HEK293 (cell line): ENCODE data around the gene ISM1.

Experiments used
- CTCF ChIA-PET: fragments of 350-600 bp; formaldehyde crosslinking; extraction: SDS; loops from one replicate; lab custom pipeline; 2021; ENCODE audit warnings: antibody characterized with exemption; lab: Yijun Ruan, JAX
- POLR2A ChIA-PET: fragments of 300-600 bp; formaldehyde crosslinking; extraction: SDS; loops from one replicate; lab custom pipeline; 2020; ENCODE audit warnings: antibody characterized with exemption, inconsistent platforms; lab: Yijun Ruan, JAX
- H3K27ac ChIP-seq: fragments of 200-500 bp; sonication (Bioruptor generic); 2 replicates; pipeline ENCODE4 v1.5.1; 2014; ENCODE audit warnings: low read depth, low read length, control low read depth, inconsistent platforms; ENCODE audit errors: extremely low read depth
- H3K36me3 ChIP-seq, 2 experiments: fragments of 200-500 bp in 1 of 2; sonication (Bioruptor generic) in 1 of 2; 1 replicate in 1 of 2; 2 replicates in 1 of 2; pipeline ENCODE4 v1.5.1; 2014 to 2017; ENCODE audit warnings: inconsistent platforms in 2 of 2, low read length in 2 of 2; ENCODE audit not compliant: control insufficient read depth in 2 of 2, insufficient read depth in 1 of 2
- H3K4me1 ChIP-seq: fragments of 200-500 bp; sonication (Bioruptor generic); 2 replicates; pipeline ENCODE4 v1.5.1; 2014; ENCODE audit warnings: mild to moderate bottlenecking, low read length, inconsistent platforms; ENCODE audit not compliant: control insufficient read depth, insufficient read depth
- H3K4me3 ChIP-seq: 2 replicates; pipeline ENCODE4 v1.5.1; 2011; ENCODE audit warnings: low read depth, mild to moderate bottlenecking, control low read depth, low read length, moderate library complexity
- H3K9me3 ChIP-seq: fragments of 200-500 bp; sonication (Bioruptor generic); 2 replicates; pipeline ENCODE4 v1.5.1; 2014; ENCODE audit warnings: low read depth, low read length, inconsistent platforms; ENCODE audit not compliant: control insufficient read depth, insufficient read depth
- KLF8 ChIP-seq: fragments of 450-650 bp; formaldehyde crosslinking; IDR thresholded peaks from 2 replicates; pipeline ENCODE4 v1.5.1; 2016; ENCODE audit warnings: missing biosample characterization, missing genetic modification characterization
- SETDB1 ChIP-seq: IDR thresholded peaks from one replicate; pipeline ENCODE4 v1.6.1; 2017; ENCODE audit warnings: mild to moderate bottlenecking, low read length, moderate library complexity, mixed read lengths; ENCODE audit not compliant: insufficient read length
- TRIM28 ChIP-seq: IDR thresholded peaks from 2 replicates; pipeline ENCODE4 v1.6.1; 2011; ENCODE audit warnings: low read length, control low read depth, borderline replicate concordance
- ZBTB20 ChIP-seq: fragments of 450-650 bp; formaldehyde crosslinking; IDR thresholded peaks from 2 replicates; pipeline ENCODE4 v1.5.1; 2016; ENCODE audit warnings: missing biosample characterization, missing genetic modification characterization
- ZFP3 ChIP-seq: fragments of 450-650 bp; formaldehyde crosslinking; IDR thresholded peaks from 2 replicates; pipeline ENCODE4 v1.5.1; 2016; ENCODE audit warnings: low read depth, missing biosample characterization, missing genetic modification characterization
- ZFP37 ChIP-seq: fragments of 450-650 bp; formaldehyde crosslinking; IDR thresholded peaks from 2 replicates; pipeline ENCODE4 v1.5.1; 2016; ENCODE audit warnings: missing biosample characterization, missing genetic modification characterization
- ZNF121 ChIP-seq: fragments of 450-650 bp; formaldehyde crosslinking; IDR thresholded peaks from 2 replicates; pipeline ENCODE4 v1.5.1; 2016; ENCODE audit warnings: missing biosample characterization, missing genetic modification characterization
- ZNF133 ChIP-seq: fragments of 450-650 bp; formaldehyde crosslinking; IDR thresholded peaks from 2 replicates; pipeline ENCODE4 v1.5.1; 2016; ENCODE audit warnings: missing biosample characterization, missing genetic modification characterization
- ZNF140 ChIP-seq: fragments of 450-650 bp; formaldehyde crosslinking; IDR thresholded peaks from 2 replicates; pipeline ENCODE4 v1.5.1; 2016; ENCODE audit warnings: missing biosample characterization, missing genetic modification characterization
- ZNF248 ChIP-seq: fragments of 450-650 bp; formaldehyde crosslinking; IDR thresholded peaks from 2 replicates; pipeline ENCODE4 v1.5.1; 2017; ENCODE audit warnings: missing biosample characterization, missing genetic modification characterization
- ZNF335 ChIP-seq: fragments of 450-650 bp; formaldehyde crosslinking; conservative IDR thresholded peaks from 2 replicates; pipeline ENCODE4 v1.5.1; 2016; ENCODE audit warnings: missing biosample characterization, missing genetic modification characterization
- ZNF530 ChIP-seq: fragments of 450-650 bp; formaldehyde crosslinking; IDR thresholded peaks from 2 replicates; pipeline ENCODE4 v1.5.1; 2016; ENCODE audit warnings: low read depth, missing biosample characterization, missing genetic modification characterization
- ZNF571 ChIP-seq: fragments of 450-650 bp; formaldehyde crosslinking; IDR thresholded peaks from 2 replicates; pipeline ENCODE4 v1.5.0; 2017; ENCODE audit warnings: missing biosample characterization, missing genetic modification characterization
- TF ChIP-seq, protein P1 (sequence below): fragments of 450-650 bp; formaldehyde crosslinking; IDR thresholded peaks from 2 replicates; pipeline ENCODE4 v1.5.1; 2016; ENCODE audit warnings: missing biosample characterization, missing genetic modification characterization
- TF ChIP-seq, protein P2 (sequence below): fragments of 450-650 bp; formaldehyde crosslinking; IDR thresholded peaks from 2 replicates; pipeline ENCODE4 v1.5.1; 2016; ENCODE audit warnings: missing biosample characterization, missing genetic modification characterization
- TF ChIP-seq, protein P3 (sequence below): IDR thresholded peaks from 2 replicates; pipeline ENCODE4 v1.6.1; 2011; ENCODE audit warnings: mild to moderate bottlenecking, low read depth, low read length, borderline replicate concordance
- TF ChIP-seq, protein P4 (sequence below): fragments of 450-650 bp; IDR thresholded peaks from 2 replicates; pipeline ENCODE4 v1.5.1; 2018; ENCODE audit warnings: missing biosample characterization, mild to moderate bottlenecking, missing genetic modification characterization
- TF ChIP-seq, protein P5 (sequence below): fragments of 450-650 bp; formaldehyde crosslinking; IDR thresholded peaks from 2 replicates; pipeline ENCODE4 v1.5.1; 2016; ENCODE audit warnings: missing biosample characterization, missing genetic modification characterization

ISM1 gene

DNA sequence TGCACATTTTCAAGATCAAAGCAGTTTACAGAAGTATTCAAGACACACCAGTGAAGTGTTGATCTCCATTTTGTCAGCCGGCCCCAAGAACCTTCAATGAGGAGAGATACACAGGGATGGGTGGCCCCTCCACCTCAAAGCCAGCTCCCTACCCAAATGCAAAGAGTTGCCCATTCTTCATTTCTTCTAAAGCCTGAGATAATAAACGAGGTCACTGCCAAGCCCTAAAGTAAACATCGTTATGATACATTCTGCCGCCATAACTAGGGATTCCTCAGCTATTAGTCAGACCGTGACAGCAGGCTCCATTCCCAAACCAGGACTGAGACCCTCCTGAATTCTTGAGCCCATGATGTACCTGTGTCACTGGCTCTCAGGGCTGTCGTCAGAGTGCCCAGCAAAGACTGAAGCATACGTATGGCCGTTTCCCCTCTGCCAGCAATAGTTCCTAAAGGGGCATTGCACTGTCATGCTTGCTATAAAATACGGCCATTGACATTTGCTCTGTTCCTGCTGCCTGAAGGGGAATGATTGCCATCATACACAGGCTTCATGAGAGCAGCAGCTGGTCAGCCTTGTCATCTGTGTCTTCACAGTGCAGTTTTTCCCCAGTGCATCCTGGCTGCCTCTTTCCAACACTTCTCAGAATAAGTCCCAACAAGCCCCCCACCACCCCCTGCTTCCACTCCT is 41.7 kb downstream of the ISM1 start:
- H3K27ac ChIP-seq = no peak overlapping the region
- ChIA-PET POLR2A (no interaction called here), CTCF (interaction anchor here (0.6 to 1.5 kb wide), 19 partner anchors 9 to 1465 kb away, joined by 3 to 10 read pairs (median 4); no protein-coding TSS in a partner anchor)
- 0 out of 2 replicates have a peak, but pooled peaks have one; percentile 29 for TF ChIP-seq KLF8
- TF ChIP-seq, protein P1, sequence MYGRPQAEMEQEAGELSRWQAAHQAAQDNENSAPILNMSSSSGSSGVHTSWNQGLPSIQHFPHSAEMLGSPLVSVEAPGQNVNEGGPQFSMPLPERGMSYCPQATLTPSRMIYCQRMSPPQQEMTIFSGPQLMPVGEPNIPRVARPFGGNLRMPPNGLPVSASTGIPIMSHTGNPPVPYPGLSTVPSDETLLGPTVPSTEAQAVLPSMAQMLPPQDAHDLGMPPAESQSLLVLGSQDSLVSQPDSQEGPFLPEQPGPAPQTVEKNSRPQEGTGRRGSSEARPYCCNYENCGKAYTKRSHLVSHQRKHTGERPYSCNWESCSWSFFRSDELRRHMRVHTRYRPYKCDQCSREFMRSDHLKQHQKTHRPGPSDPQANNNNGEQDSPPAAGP = 0 out of 2 replicates have a peak, but pooled peaks have one; percentile 40
- no peak for TF ChIP-seq ZBTB20
- no peaks in the 10 kb centered on the region for H3K9me3 ChIP-seq
- no peaks in the 10 kb centered on the region for H3K36me3 ChIP-seq
- no peaks in the 10 kb centered on the region for H3K4me1 ChIP-seq
- H3K4me3 ChIP-seq = no peak overlapping the region

DNA sequence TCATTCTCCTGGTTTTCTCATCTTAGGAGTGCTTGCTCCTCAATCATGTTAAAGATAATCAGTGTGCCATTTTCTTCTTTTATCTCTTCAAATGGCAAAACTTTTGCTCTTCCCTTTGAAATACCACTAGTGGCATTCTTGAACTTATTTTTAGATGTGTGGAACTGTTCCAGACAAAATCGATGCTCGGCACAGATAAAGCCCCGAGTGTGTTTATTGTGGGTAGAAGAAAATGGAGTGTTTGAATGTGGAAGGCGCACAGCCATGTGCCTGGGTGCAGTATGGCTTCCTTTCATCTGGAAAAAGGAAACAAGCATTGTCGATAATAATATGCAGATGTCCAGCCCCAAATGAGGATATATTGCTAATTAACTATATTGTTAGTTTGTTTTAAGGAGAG is 42.4 kb downstream of the ISM1 start:
- H3K27ac ChIP-seq = no peak overlapping the region
- no peaks in the 10 kb centered on the region for H3K36me3 ChIP-seq
- CTCF ChIA-PET = interaction anchor here (2.0 kb wide), 1 partner anchor 145 kb away, joined by 4 read pairs; no protein-coding TSS in a partner anchor
- H3K9me3 ChIP-seq = no peaks in the 10 kb centered on the region
- POLR2A ChIA-PET = no interaction called here
- no peaks in the 10 kb centered on the region for H3K4me1 ChIP-seq
- TF ChIP-seq SETDB1 (no peak), ZNF140 (tag by site-specific recombination) (no peak), ZFP3 (no peak), ZNF571 (tag by site-specific recombination) (no peak), TRIM28 (no peak)
- TF ChIP-seq, protein P2, sequence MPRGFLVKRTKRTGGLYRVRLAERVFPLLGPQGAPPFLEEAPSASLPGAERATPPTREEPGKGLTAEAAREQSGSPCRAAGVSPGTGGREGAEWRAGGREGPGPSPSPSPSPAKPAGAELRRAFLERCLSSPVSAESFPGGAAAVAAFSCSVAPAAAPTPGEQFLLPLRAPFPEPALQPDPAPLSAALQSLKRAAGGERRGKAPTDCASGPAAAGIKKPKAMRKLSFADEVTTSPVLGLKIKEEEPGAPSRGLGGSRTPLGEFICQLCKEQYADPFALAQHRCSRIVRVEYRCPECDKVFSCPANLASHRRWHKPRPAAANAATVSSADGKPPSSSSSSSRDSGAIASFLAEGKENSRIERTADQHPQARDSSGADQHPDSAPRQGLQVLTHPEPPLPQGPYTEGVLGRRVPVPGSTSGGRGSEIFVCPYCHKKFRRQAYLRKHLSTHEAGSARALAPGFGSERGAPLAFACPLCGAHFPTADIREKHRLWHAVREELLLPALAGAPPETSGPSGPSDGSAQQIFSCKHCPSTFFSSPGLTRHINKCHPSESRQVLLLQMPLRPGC (tag by site-specific recombination) = no peak
- TF ChIP-seq, protein P3, sequence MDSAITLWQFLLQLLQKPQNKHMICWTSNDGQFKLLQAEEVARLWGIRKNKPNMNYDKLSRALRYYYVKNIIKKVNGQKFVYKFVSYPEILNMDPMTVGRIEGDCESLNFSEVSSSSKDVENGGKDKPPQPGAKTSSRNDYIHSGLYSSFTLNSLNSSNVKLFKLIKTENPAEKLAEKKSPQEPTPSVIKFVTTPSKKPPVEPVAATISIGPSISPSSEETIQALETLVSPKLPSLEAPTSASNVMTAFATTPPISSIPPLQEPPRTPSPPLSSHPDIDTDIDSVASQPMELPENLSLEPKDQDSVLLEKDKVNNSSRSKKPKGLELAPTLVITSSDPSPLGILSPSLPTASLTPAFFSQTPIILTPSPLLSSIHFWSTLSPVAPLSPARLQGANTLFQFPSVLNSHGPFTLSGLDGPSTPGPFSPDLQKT = no peak
- TF ChIP-seq, protein P4, sequence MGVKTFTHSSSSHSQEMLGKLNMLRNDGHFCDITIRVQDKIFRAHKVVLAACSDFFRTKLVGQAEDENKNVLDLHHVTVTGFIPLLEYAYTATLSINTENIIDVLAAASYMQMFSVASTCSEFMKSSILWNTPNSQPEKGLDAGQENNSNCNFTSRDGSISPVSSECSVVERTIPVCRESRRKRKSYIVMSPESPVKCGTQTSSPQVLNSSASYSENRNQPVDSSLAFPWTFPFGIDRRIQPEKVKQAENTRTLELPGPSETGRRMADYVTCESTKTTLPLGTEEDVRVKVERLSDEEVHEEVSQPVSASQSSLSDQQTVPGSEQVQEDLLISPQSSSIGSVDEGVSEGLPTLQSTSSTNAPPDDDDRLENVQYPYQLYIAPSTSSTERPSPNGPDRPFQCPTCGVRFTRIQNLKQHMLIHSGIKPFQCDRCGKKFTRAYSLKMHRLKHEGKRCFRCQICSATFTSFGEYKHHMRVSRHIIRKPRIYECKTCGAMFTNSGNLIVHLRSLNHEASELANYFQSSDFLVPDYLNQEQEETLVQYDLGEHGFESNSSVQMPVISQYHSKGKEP (tag by site-specific recombination) = no peak
- H3K4me3 ChIP-seq = no peak overlapping the region

DNA sequence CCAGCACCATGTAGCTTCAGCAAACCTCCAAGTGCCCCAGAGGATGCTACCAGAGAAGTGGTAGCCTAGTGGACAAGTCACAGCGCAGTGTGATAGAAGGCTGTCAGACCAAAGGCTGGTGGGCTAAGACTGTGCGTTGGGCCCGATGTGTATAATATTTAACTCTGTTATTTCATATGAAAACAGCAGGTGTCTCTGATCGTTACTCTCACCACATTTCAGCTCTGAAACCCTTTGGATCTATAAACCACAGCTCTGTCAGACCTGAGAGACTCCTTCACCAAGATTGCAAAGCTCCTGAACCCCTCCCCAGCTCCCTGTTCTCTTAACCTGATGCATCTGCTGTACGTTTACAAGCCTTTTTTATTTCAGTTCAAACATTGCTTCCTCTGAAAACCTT is 43.8 kb downstream of the ISM1 start:
- ChIA-PET CTCF (interaction anchor here (0.5 to 2.0 kb wide), 5 partner anchors 18 to 146 kb away, joined by 3 to 5 read pairs (median 4); no protein-coding TSS in a partner anchor), POLR2A (no interaction called here)
- no peaks in the 10 kb centered on the region for H3K9me3 ChIP-seq
- H3K36me3 ChIP-seq = no peaks in the 10 kb centered on the region
- H3K27ac ChIP-seq = no peak overlapping the region
- no peaks in the 10 kb centered on the region for H3K4me1 ChIP-seq
- TF ChIP-seq ZNF248 (no peak), ZNF530 (tag by site-specific recombination) (no peak), ZNF121 (tag by site-specific recombination) (no peak), ZNF335 (tag by site-specific recombination) (no peak), ZFP37 (tag by site-specific recombination) (no peak), ZNF133 (tag by site-specific recombination) (no peak)
- TF ChIP-seq, protein P5, sequence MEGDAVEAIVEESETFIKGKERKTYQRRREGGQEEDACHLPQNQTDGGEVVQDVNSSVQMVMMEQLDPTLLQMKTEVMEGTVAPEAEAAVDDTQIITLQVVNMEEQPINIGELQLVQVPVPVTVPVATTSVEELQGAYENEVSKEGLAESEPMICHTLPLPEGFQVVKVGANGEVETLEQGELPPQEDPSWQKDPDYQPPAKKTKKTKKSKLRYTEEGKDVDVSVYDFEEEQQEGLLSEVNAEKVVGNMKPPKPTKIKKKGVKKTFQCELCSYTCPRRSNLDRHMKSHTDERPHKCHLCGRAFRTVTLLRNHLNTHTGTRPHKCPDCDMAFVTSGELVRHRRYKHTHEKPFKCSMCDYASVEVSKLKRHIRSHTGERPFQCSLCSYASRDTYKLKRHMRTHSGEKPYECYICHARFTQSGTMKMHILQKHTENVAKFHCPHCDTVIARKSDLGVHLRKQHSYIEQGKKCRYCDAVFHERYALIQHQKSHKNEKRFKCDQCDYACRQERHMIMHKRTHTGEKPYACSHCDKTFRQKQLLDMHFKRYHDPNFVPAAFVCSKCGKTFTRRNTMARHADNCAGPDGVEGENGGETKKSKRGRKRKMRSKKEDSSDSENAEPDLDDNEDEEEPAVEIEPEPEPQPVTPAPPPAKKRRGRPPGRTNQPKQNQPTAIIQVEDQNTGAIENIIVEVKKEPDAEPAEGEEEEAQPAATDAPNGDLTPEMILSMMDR (tag by site-specific recombination) = no peak
- TF ChIP-seq, protein P1 = no peak
- H3K4me3 ChIP-seq = no peak overlapping the region
